HCT116 (cell line): ENCODE data around the gene HTRA3. TPM values are rescaled to one million over a fixed set of nuclear protein-coding genes. Genes with fewer than 3 reads are reported as not detected.

Experiments
- ATAC-seq: fragments of 200-7000 bp; cut with Tn5 transposase; 2 replicates; pipeline ENCODE4 v1.9.1; 2020; ENCODE audit warnings: mild to moderate bottlenecking, moderate library complexity
- BruUV-seq: library from RNA; stranded (reverse); fragments of 400-500 nt; replicated peaks from 2 replicates; lab custom pipeline; 2021; lab: Mats Ljungman, UMichigan
- CTCF ChIA-PET: fragments of 300-600 bp; sonication (Branson Sonifier 250); formaldehyde crosslinking; loops from one replicate; lab custom pipeline; 2021; ENCODE audit warnings: antibody characterized with exemption; lab: Charles Lee
- POLR2A ChIA-PET: fragments of 300-600, 350-600 bp; sonication (Branson Sonifier 250); formaldehyde crosslinking; loops from one replicate; lab custom pipeline; 2021; ENCODE audit warnings: antibody characterized with exemption; lab: Charles Lee
- RAD21 ChIA-PET, 2 experiments: fragments of 300-600 bp; sonication (Branson Sonifier 250); formaldehyde crosslinking; loops; one replicate each; lab custom pipeline; 2023; ENCODE audit warnings: low total read pairs in 2 of 2; ENCODE audit not compliant: uncharacterized antibody in 2 of 2, unreplicated experiment in 2 of 2, low non-redundant PET in 1 of 2; lab: Charles Lee
- DNase-seq: peaks from one replicate; pipeline ENCODE4 v3.0.0-alpha.2; 2010; ENCODE audit warnings: low read depth, low spot score
- H2AFZ ChIP-seq: fragments of 200-600 bp; shearing (Covaris generic), sonication (generic); 2 replicates; pipeline ENCODE4 v1.6.1; 2017; ENCODE audit warnings: low read depth, mixed run types, mixed read lengths, antibody characterized with exemption, low read length; ENCODE audit not compliant: poor library complexity, severe bottlenecking
- H3K27ac ChIP-seq: 2 replicates; pipeline ENCODE4 v1.5.1; 2012; ENCODE audit warnings: low read depth, low read length
- H3K27me3 ChIP-seq: fragments of 200-600 bp; sonication (generic); 2 replicates; pipeline ENCODE4 v1.6.1; 2016; ENCODE audit warnings: mixed run types, low read length, mixed read lengths; ENCODE audit not compliant: insufficient read depth
- H3K36me3 ChIP-seq, 2 experiments: fragments of 200-500 bp in 1 of 2; fragments of 200-600 bp in 1 of 2; sonication (Bioruptor generic) in 1 of 2; sonication (generic) in 1 of 2; 2 replicates each; pipeline versions ENCODE4 v1.5.1 to v1.6.1; 2014 to 2016; ENCODE audit warnings: low read length in 2 of 2, inconsistent platforms in 1 of 2, mixed read lengths in 1 of 2, mixed run types in 1 of 2; ENCODE audit not compliant: insufficient read depth in 2 of 2, control insufficient read depth in 1 of 2
- H3K4me1 ChIP-seq, 2 experiments: fragments of 200-600 bp in 1 of 2; sonication (generic) in 1 of 2; 2 replicates each; pipeline versions ENCODE4 v1.5.1 to v1.6.1; 2012 to 2017; ENCODE audit warnings: low read length in 2 of 2, inconsistent platforms in 1 of 2, mild to moderate bottlenecking in 1 of 2, mixed read lengths in 1 of 2, mixed run types in 1 of 2, moderate library complexity in 1 of 2; ENCODE audit not compliant: insufficient read depth in 2 of 2, control insufficient read depth in 1 of 2
- H3K4me2 ChIP-seq: fragments of 200-600 bp; sonication (generic); 2 replicates; pipeline ENCODE4 v1.6.1; 2017; ENCODE audit warnings: mixed run types, low read length, mixed read lengths
- H3K4me3 ChIP-seq, 2 experiments: fragments of 200-600 bp in 1 of 2; sonication (generic) in 1 of 2; replicated peaks in 1 of 2; 2 replicates each; pipeline ENCODE4 v1.5.1; 2011 to 2016; ENCODE audit warnings: low read length in 2 of 2, control low read depth in 1 of 2, low read depth in 1 of 2, mild to moderate bottlenecking in 1 of 2, mixed read lengths in 1 of 2, mixed run types in 1 of 2
- H3K79me2 ChIP-seq: fragments of 200-600 bp; sonication (generic); 2 replicates; pipeline ENCODE4 v1.6.1; 2017; ENCODE audit warnings: mild to moderate bottlenecking, mixed run types, low read length, moderate library complexity, mixed read lengths; ENCODE audit not compliant: insufficient read depth
- H3K9ac ChIP-seq: fragments of 200-600 bp; sonication (generic); 2 replicates; pipeline ENCODE4 v1.6.1; 2016; ENCODE audit warnings: low read length, mixed read lengths
- H3K9me2 ChIP-seq: fragments of 200-600 bp; sonication (generic), shearing (Covaris generic); 2 replicates; pipeline ENCODE4 v1.6.1; 2017; ENCODE audit warnings: mixed run types, mild to moderate bottlenecking, moderate library complexity; ENCODE audit not compliant: insufficient read depth
- H3K9me3 ChIP-seq, 2 experiments: fragments of 200-500 bp in 1 of 2; fragments of 200-600 bp in 1 of 2; sonication (Bioruptor generic) in 1 of 2; sonication (generic) in 1 of 2; 2 replicates each; pipeline ENCODE4 v1.6.1; 2014 to 2017; ENCODE audit warnings: low read length in 2 of 2, mixed read lengths in 2 of 2, inconsistent platforms in 1 of 2, low read depth in 1 of 2, mild to moderate bottlenecking in 1 of 2, mixed run types in 1 of 2, moderate library complexity in 1 of 2; ENCODE audit not compliant: control insufficient read depth in 1 of 2, insufficient read depth in 1 of 2
- H4K20me1 ChIP-seq: fragments of 200-600 bp; sonication (generic), shearing (Covaris generic); 2 replicates; pipeline ENCODE4 v1.6.1; 2017; ENCODE audit warnings: mixed run types, mild to moderate bottlenecking, moderate library complexity; ENCODE audit not compliant: insufficient read depth
- CEBPB ChIP-seq: IDR thresholded peaks from 2 replicates; pipeline ENCODE4 v1.6.1; 2012; ENCODE audit warnings: low read depth
- CTCF ChIP-seq, 3 experiments: fragments of 200-600 bp in 1 of 3; sonication (generic) in 1 of 3; IDR thresholded peaks in 2 of 3; conservative IDR thresholded peaks in 1 of 3; 2 replicates each; pipeline ENCODE4 v1.5.1; 2012 to 2017; ENCODE audit warnings: low read depth in 2 of 3, low read length in 2 of 3, antibody characterized with exemption in 1 of 3, borderline replicate concordance in 1 of 3, control low read depth in 1 of 3, mild to moderate bottlenecking in 1 of 3, mixed read lengths in 1 of 3, mixed run types in 1 of 3, moderate library complexity in 1 of 3; ENCODE audit not compliant: insufficient read depth in 1 of 3
- EGR1 ChIP-seq: IDR thresholded peaks from 2 replicates; pipeline ENCODE4 v1.6.1; 2012; ENCODE audit warnings: low read depth
- EZH2 ChIP-seq: fragments of 200-600 bp; sonication (generic); IDR thresholded peaks from 2 replicates; pipeline ENCODE4 v1.6.1; 2017; ENCODE audit warnings: antibody characterized with exemption, mixed run types
- EZH2phosphoT487 ChIP-seq: fragments of 200-600 bp; IDR thresholded peaks from 2 replicates; pipeline ENCODE4 v1.6.1; 2018; ENCODE audit warnings: antibody characterized with exemption, borderline replicate concordance
- FOSL1 ChIP-seq: IDR thresholded peaks from 2 replicates; pipeline ENCODE4 v1.6.1; 2012; ENCODE audit warnings: low read depth
- JUND ChIP-seq: IDR thresholded peaks from 2 replicates; pipeline ENCODE4 v1.6.1; 2012
- MAX ChIP-seq: IDR thresholded peaks from 2 replicates; pipeline ENCODE4 v1.6.1; 2012
- POLR2AphosphoS5 ChIP-seq: IDR thresholded peaks from 2 replicates; pipeline ENCODE4 v1.6.1; 2011; ENCODE audit warnings: mild to moderate bottlenecking, low read depth, low read length, moderate library complexity
- RAD21 ChIP-seq: IDR thresholded peaks from 2 replicates; pipeline ENCODE4 v1.6.1; 2012; ENCODE audit warnings: low read depth, mild to moderate bottlenecking
- REST ChIP-seq: IDR thresholded peaks from 2 replicates; pipeline ENCODE4 v1.6.1; 2012; ENCODE audit warnings: low read depth
- SIN3A ChIP-seq: IDR thresholded peaks from 2 replicates; pipeline ENCODE4 v1.6.1; 2012; ENCODE audit warnings: low read depth
- SP1 ChIP-seq: IDR thresholded peaks from 2 replicates; pipeline ENCODE4 v1.6.1; 2012; ENCODE audit warnings: low read depth
- SRF ChIP-seq: IDR thresholded peaks from 2 replicates; pipeline ENCODE4 v1.6.1; 2012; ENCODE audit warnings: low read depth
- TCF7L2 ChIP-seq: IDR thresholded peaks from 2 replicates; pipeline ENCODE4 v1.7.0; 2011; ENCODE audit warnings: borderline replicate concordance, inconsistent platforms; ENCODE audit not compliant: insufficient read depth, insufficient read length; ENCODE audit errors: extremely low read depth
- YY1 ChIP-seq: IDR thresholded peaks from 2 replicates; pipeline ENCODE4 v1.6.1; 2011; ENCODE audit warnings: low read length, low read depth, moderate library complexity, mild to moderate bottlenecking; ENCODE audit not compliant: insufficient replicate concordance; ENCODE audit errors: extremely low read depth
- ZBTB33 ChIP-seq: IDR thresholded peaks from 2 replicates; pipeline ENCODE4 v1.6.1; 2011; ENCODE audit warnings: mild to moderate bottlenecking, low read length, moderate library complexity; ENCODE audit not compliant: insufficient replicate concordance; ENCODE audit errors: extremely low read depth
- ZFX ChIP-seq: fragments of 450-650 bp; IDR thresholded peaks from 2 replicates; pipeline ENCODE4 v1.6.1; 2017
- ZNF274 ChIP-seq: fragments of 200-500 bp; sonication (Bioruptor generic); IDR thresholded peaks from 2 replicates; pipeline ENCODE4 v1.6.1; 2014; ENCODE audit warnings: mild to moderate bottlenecking, low read depth, low read length, inconsistent platforms
- intact Hi-C: fragments of 100-400 bp; cut with micrococcal nuclease; formaldehyde crosslinking; loops from 2 replicates; pipeline ENCODE4 v1.10.0; 2022
- total RNA-seq: library from RNA; stranded (reverse); gene quantifications from one replicate; pipeline ENCODE4 v1.2.1, GENCODE V29; 2021; ENCODE audit not compliant: unreplicated experiment

HTRA3 gene
- total RNA-seq, 1 experiment from 2014 or later, result not detected

GRCh38 chr4:8275548-8275910 is 6.0 kb downstream of the HTRA3 start:
- POLR2A ChIA-PET, result no interaction called here
- CTCF ChIA-PET, result no interaction called here
- RAD21 ChIA-PET, result no interaction called here
- H3K9ac ChIP-seq, result no peak overlapping the region
- ATAC-seq (no peak), DNase-seq (no peak)
- H3K4me1 ChIP-seq, result peaks cover 0 to 11% of the 10 kb centered on the region in 2 experiments; a peak in 2 of 4 replicates
- no peaks in the 10 kb centered on the region for H3K27me3 ChIP-seq
- H4K20me1 ChIP-seq, result no peaks in the 10 kb centered on the region
- H3K9me2 ChIP-seq, result no peaks in the 10 kb centered on the region
- no peak overlapping the region for H3K27ac ChIP-seq
- H3K36me3 ChIP-seq, result no peaks in the 10 kb centered on the region
- BruUV-seq, result no TSS peak
- intact Hi-C loops, result no loop called here
- no peak overlapping the region for H2AFZ ChIP-seq
- H3K4me3 ChIP-seq, result no peak overlapping the region
- H3K9me3 ChIP-seq, result no peaks in the 10 kb centered on the region
- TF ChIP-seq EZH2, result no peak
- TF ChIP-seq RAD21, result no peak
- no peak for TF ChIP-seq ZBTB33
- TF ChIP-seq POLR2AphosphoS5, result no peak
- TF ChIP-seq EGR1, result no peak
- TF ChIP-seq EZH2phosphoT487, result no peak
- TF ChIP-seq REST, result no peak
- no peak for TF ChIP-seq YY1
- no peak for TF ChIP-seq FOSL1
- no peak for TF ChIP-seq JUND
- TF ChIP-seq CEBPB, result no peak
- no peak for TF ChIP-seq MAX
- TF ChIP-seq SP1, result no peak
- no peak for TF ChIP-seq CTCF (IDR thresholded peaks at IDR 0.05 in 2 of 3, conservative IDR thresholded peaks at IDR 0.05 in 1 of 3; ENCODE audit: borderline replicate concordance in 1 of 3, insufficient read depth in 1 of 3, low read depth in 2 of 3, low read length in 2 of 3)
- no peak for TF ChIP-seq ZFX
- no peak for TF ChIP-seq ZNF274
- no peak for TF ChIP-seq SRF
- no peak for TF ChIP-seq TCF7L2
- TF ChIP-seq SIN3A, result no peak
- no peak overlapping the region for H3K4me2 ChIP-seq
- no peaks in the 10 kb centered on the region for H3K79me2 ChIP-seq
